Mesenchymal stem cell (in vitro differentiated cells and primary cell): ENCODE results near the gene RXRB.

Experiments
- DNase-seq: peaks from one replicate; pipeline ENCODE4 v3.0.0-alpha.2; 2013
- H2AFZ ChIP-seq: one replicate; pipeline ENCODE4 v1.6.1; 2013; ENCODE audit warnings: low read depth, mild to moderate bottlenecking, control low read depth, inconsistent platforms, low read length, moderate library complexity
- H2AK5ac ChIP-seq: 2 replicates; pipeline ENCODE4 v1.6.1; 2013; ENCODE audit warnings: low read length, moderate library complexity, mild to moderate bottlenecking, inconsistent platforms; ENCODE audit not compliant: severe bottlenecking
- H2BK120ac ChIP-seq: one replicate; pipeline ENCODE4 v1.6.1; 2013; ENCODE audit warnings: low read depth, mild to moderate bottlenecking, inconsistent platforms, low read length, moderate library complexity
- H2BK12ac ChIP-seq, 2 experiments: one replicate each; pipeline ENCODE4 v1.6.1; 2013; ENCODE audit warnings: inconsistent platforms in 2 of 2, low read length in 2 of 2, mild to moderate bottlenecking in 2 of 2, moderate library complexity in 2 of 2, control low read depth in 1 of 2
- H2BK15ac ChIP-seq: one replicate; pipeline ENCODE4 v1.6.1; 2013; ENCODE audit warnings: mild to moderate bottlenecking, low read depth, inconsistent platforms; ENCODE audit not compliant: poor library complexity, severe bottlenecking
- H2BK5ac ChIP-seq: 2 replicates; pipeline ENCODE4 v1.6.1; 2013; ENCODE audit warnings: low read depth, mild to moderate bottlenecking, low read length, control low read depth, inconsistent platforms; ENCODE audit not compliant: poor library complexity, severe bottlenecking
- H3K14ac ChIP-seq, 2 experiments: one replicate each; pipeline ENCODE4 v1.6.1; 2013; ENCODE audit warnings: inconsistent platforms in 2 of 2, low read length in 2 of 2, control low read depth in 1 of 2, mild to moderate bottlenecking in 1 of 2, moderate library complexity in 1 of 2
- H3K18ac ChIP-seq, 2 experiments: one replicate each; pipeline ENCODE4 v1.6.1; 2013; ENCODE audit warnings: inconsistent platforms in 2 of 2, low read length in 2 of 2, control low read depth in 1 of 2, low read depth in 1 of 2, mild to moderate bottlenecking in 1 of 2
- H3K23ac ChIP-seq, 2 experiments: one replicate each; pipeline ENCODE4 v1.6.1; 2013; ENCODE audit warnings: inconsistent platforms in 2 of 2, low read length in 2 of 2, mild to moderate bottlenecking in 2 of 2, moderate library complexity in 2 of 2, control low read depth in 1 of 2
- H3K27ac ChIP-seq: 2 replicates; pipeline ENCODE4 v1.5.1; 2013; ENCODE audit warnings: mild to moderate bottlenecking, moderate library complexity, low read length, control low read depth, inconsistent platforms; ENCODE audit not compliant: poor library complexity, severe bottlenecking
- H3K27me3 ChIP-seq, 2 experiments: 2 replicates each; pipeline versions ENCODE4 v1.6.1 to v1.7.0; 2013; ENCODE audit warnings: low read length in 2 of 2, mild to moderate bottlenecking in 2 of 2, moderate library complexity in 2 of 2, control low read depth in 1 of 2, inconsistent platforms in 1 of 2; ENCODE audit not compliant: control insufficient read depth in 1 of 2, insufficient read depth in 1 of 2
- H3K36me3 ChIP-seq, 2 experiments: 2 replicates each; pipeline versions ENCODE4 v1.6.1 to v1.7.0; 2013; ENCODE audit warnings: low read length in 2 of 2, control low read depth in 1 of 2, inconsistent platforms in 1 of 2, low read depth in 1 of 2, mild to moderate bottlenecking in 1 of 2; ENCODE audit not compliant: insufficient read depth in 2 of 2, control insufficient read depth in 1 of 2
- H3K4ac ChIP-seq, 2 experiments: one replicate each; pipeline ENCODE4 v1.6.1; 2013; ENCODE audit warnings: inconsistent platforms in 2 of 2, low read length in 2 of 2, mild to moderate bottlenecking in 2 of 2, moderate library complexity in 2 of 2, control low read depth in 1 of 2, low read depth in 1 of 2
- H3K4me1 ChIP-seq: 2 replicates; pipeline ENCODE4 v1.6.1; 2013; ENCODE audit warnings: low read depth, low read length, control low read depth; ENCODE audit not compliant: control insufficient read depth, insufficient read depth
- H3K4me2 ChIP-seq: 2 replicates; pipeline ENCODE4 v1.6.1; 2013; ENCODE audit warnings: low read length, mild to moderate bottlenecking, inconsistent platforms; ENCODE audit not compliant: poor library complexity, severe bottlenecking
- H3K4me3 ChIP-seq, 2 experiments: 2 replicates each; pipeline versions ENCODE4 v1.5.1 to v1.7.0; 2013; ENCODE audit warnings: low read length in 2 of 2, mild to moderate bottlenecking in 2 of 2, control low read depth in 1 of 2, low read depth in 1 of 2; ENCODE audit not compliant: insufficient read depth in 1 of 2
- H3K79me1 ChIP-seq: replicated peaks from 2 replicates; pipeline ENCODE4 v1.6.1; 2013; ENCODE audit warnings: mild to moderate bottlenecking, control low read depth, low read length, inconsistent platforms; ENCODE audit not compliant: poor library complexity, severe bottlenecking
- H3K9ac ChIP-seq: 2 replicates; pipeline ENCODE4 v1.7.0; 2013; ENCODE audit warnings: mild to moderate bottlenecking, low read length, moderate library complexity
- H3K9me3 ChIP-seq: 2 replicates; pipeline ENCODE4 v1.7.0; 2013; ENCODE audit warnings: mild to moderate bottlenecking, low read length; ENCODE audit not compliant: control insufficient read depth
- H4K8ac ChIP-seq: one replicate; pipeline ENCODE4 v1.6.1; 2013; ENCODE audit warnings: inconsistent platforms, mild to moderate bottlenecking, low read length, moderate library complexity
- H4K91ac ChIP-seq: one replicate; pipeline ENCODE4 v1.6.1; 2013; ENCODE audit warnings: mild to moderate bottlenecking, low read length, inconsistent platforms
- WGBS: methylation state at CpG from one replicate; pipeline ENCODE4 v1.1.7; 2013; ENCODE audit warnings: mixed read lengths; 5-methylcytosine and 5-hydroxymethylcytosine counted together

The RXRB gene

GRCh38 chr6:33156964-33157363 lies 43.5 kb downstream of the RXRB start:
- Histone ChIP-seq H3K4me1 (peaks cover 8% of the 10 kb centered on the region), H3K4me3 (no peak overlapping the region), H3K4ac (no peak overlapping the region), H2AFZ (no peak overlapping the region), H4K8ac (no peak overlapping the region), H2AK5ac (no peak overlapping the region), H3K79me1 (no peaks in the 10 kb centered on the region), H3K36me3 (no peaks in the 10 kb centered on the region), H3K23ac (no peak overlapping the region), H3K27me3 (peaks cover 0 to 7% of the 10 kb centered on the region in 2 experiments), H3K9me3 (no peaks in the 10 kb centered on the region), H3K14ac (no peak overlapping the region), H2BK120ac (no peak overlapping the region), H3K4me2 (no peak overlapping the region), H2BK15ac (no peak overlapping the region), H4K91ac (no peak overlapping the region), H3K18ac (no peak overlapping the region), H2BK12ac (no peak overlapping the region), H3K27ac (no peak overlapping the region), H2BK5ac (no peak overlapping the region), H3K9ac (no peak overlapping the region)
- WGBS: 50% methylated on average over 1 of the region's 2 CpGs
- no peak for DNase-seq

- Histone ChIP-seq H2BK15ac (no peak overlapping the region), H3K9ac (no peak overlapping the region), H3K9me3 (peaks cover under 1% of the 10 kb centered on the region), H3K14ac (no peak overlapping the region), H3K4me1 (peaks cover 4% of the 10 kb centered on the region), H3K4me2 (no peak overlapping the region), H2AFZ (no peak overlapping the region), H4K91ac (no peak overlapping the region), H3K27ac (no peak overlapping the region), H3K79me1 (no peaks in the 10 kb centered on the region), H2BK5ac (no peak overlapping the region), H3K4ac (no peak overlapping the region), H3K27me3 (peaks cover 0 to 7% of the 10 kb centered on the region in 2 experiments), H2AK5ac (no peak overlapping the region), H3K4me3 (no peak overlapping the region), H4K8ac (no peak overlapping the region), H2BK120ac (no peak overlapping the region), H3K18ac (no peak overlapping the region), H3K23ac (no peak overlapping the region), H2BK12ac (no peak overlapping the region), H3K36me3 (no peaks in the 10 kb centered on the region)
- DNase-seq: no peak
- 89% methylated on average over 6 of the region's 6 CpGs for WGBS
Observed at GRCh38 chr6:33156561-33156960, 43.9 kb downstream of the RXRB start.

GRCh38 chr6:33154349-33154748 lies 46.1 kb downstream of the RXRB start:
- no peak overlapping the region for H4K91ac ChIP-seq
- no peak overlapping the region for H2AK5ac ChIP-seq
- H3K23ac ChIP-seq: no peak overlapping the region
- no peak overlapping the region for H3K4ac ChIP-seq
- no peak overlapping the region for H2AFZ ChIP-seq
- H2BK12ac ChIP-seq: no peak overlapping the region
- 59% methylated on average over 4 of the region's 4 CpGs for WGBS
- H3K9ac ChIP-seq: no peak overlapping the region
- no peaks in the 10 kb centered on the region for H3K36me3 ChIP-seq
- no peak overlapping the region for H3K4me2 ChIP-seq
- no peak for DNase-seq
- no peak overlapping the region for H2BK15ac ChIP-seq
- H2BK120ac ChIP-seq: no peak overlapping the region
- no peak overlapping the region for H3K18ac ChIP-seq
- H3K4me3 ChIP-seq: no peak overlapping the region
- no peak overlapping the region for H2BK5ac ChIP-seq
- no peak overlapping the region for H3K27ac ChIP-seq
- peaks cover 6 to 12% of the 10 kb centered on the region in 2 experiments for H3K27me3 ChIP-seq
- peaks cover 7% of the 10 kb centered on the region for H3K9me3 ChIP-seq
- no peak overlapping the region for H4K8ac ChIP-seq
- H3K79me1 ChIP-seq: no peaks in the 10 kb centered on the region
- no peak overlapping the region for H3K14ac ChIP-seq
- H3K4me1 ChIP-seq: no peaks in the 10 kb centered on the region

GRCh38 chr6:33151050-33151449 lies 49.4 kb downstream of the RXRB start:
- Histone ChIP-seq H2BK120ac (no peak overlapping the region), H3K18ac (no peak overlapping the region), H4K8ac (no peak overlapping the region), H2BK15ac (no peak overlapping the region), H3K9ac (no peak overlapping the region), H3K27ac (no peak overlapping the region), H3K9me3 (peaks cover 7% of the 10 kb centered on the region), H3K23ac (no peak overlapping the region), H3K4ac (no peak overlapping the region), H3K4me3 (no peak overlapping the region), H3K4me2 (no peak overlapping the region), H2AK5ac (no peak overlapping the region), H3K36me3 (no peaks in the 10 kb centered on the region), H2BK5ac (no peak overlapping the region), H3K4me1 (no peaks in the 10 kb centered on the region), H2BK12ac (no peak overlapping the region), H3K14ac (no peak overlapping the region), H3K27me3 (peaks cover 11 to 13% of the 10 kb centered on the region in 2 experiments), H3K79me1 (no peaks in the 10 kb centered on the region), H2AFZ (no peak overlapping the region), H4K91ac (no peak overlapping the region)
- no peak for DNase-seq
- 67% methylated on average over 1 of the region's 1 CpG for WGBS
